Erythroblast (primary cell): ENCODE measurements around the gene FDX1.

Experiments
- GATA1 ChIP-seq: IDR thresholded peaks from 2 replicates; pipeline ENCODE4 v1.6.1; 2011; ENCODE audit warnings: low read depth, mild to moderate bottlenecking, control low read depth, low read length, moderate library complexity
- POLR2A ChIP-seq: IDR thresholded peaks from 2 replicates; pipeline ENCODE4 v1.6.1; 2011; ENCODE audit warnings: mild to moderate bottlenecking, low read length

DNA sequence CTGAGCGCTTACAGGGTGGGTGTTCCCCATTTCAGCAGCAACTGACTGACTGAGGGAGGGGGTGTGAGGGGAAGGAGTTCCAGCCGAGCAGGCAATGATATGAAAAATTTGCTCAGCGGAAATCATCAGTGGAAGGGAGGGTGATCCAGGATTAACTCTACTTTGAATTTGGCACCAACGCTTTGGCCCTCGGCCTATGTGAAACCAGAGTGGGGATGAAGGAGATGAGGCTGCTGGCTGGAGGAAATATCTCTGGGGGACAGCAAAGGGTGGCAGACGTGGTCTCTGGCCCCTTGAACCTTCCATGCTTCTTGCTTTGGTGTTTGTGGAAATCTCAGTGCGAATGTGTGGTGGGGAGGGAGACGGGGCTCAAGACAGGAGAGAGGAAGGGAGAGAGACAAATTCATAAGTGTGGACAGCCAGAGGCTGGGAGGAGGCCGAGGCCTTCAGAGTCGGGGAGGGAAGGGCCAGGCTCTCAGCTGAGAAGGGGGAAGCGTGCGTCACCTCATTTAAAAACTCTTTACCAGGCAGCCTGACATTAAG is 83.6 kb downstream of the FDX1 start:
- TF ChIP-seq POLR2A (no peak), GATA1 (no peak)
